HG02798 (cell line): ENCODE measurements around the gene ACOXL.

ENCODE experiments used
- ATAC-seq: cut with Tn5 transposase; IDR thresholded peaks from one replicate; pipeline ENCODE4 v1.9.1; 2021; ENCODE audit warnings: mild to moderate bottlenecking; ENCODE audit not compliant: unreplicated experiment, poor library complexity

ACOXL gene

GRCh38 chr2:111116843-111117597 lies 384.6 kb downstream of the ACOXL start:
- ATAC-seq, result peak; percentile 16

- ATAC-seq, result no peak
Measured at GRCh38 chr2:111117598-111118480, 385.5 kb downstream of the ACOXL start.

- ATAC-seq, result no peak
Measured at GRCh38 chr2:111118481-111118980, 386.2 kb downstream of the ACOXL start.

- ATAC-seq, result no peak
Measured at GRCh38 chr2:111118981-111119821, 386.8 kb downstream of the ACOXL start.

- peak; percentile 3 for ATAC-seq
Measured at GRCh38 chr2:111119822-111120252, 387.5 kb downstream of the ACOXL start.

- ATAC-seq, result peak; percentile 63
Measured at GRCh38 chr2:111120253-111121027, 388.1 kb downstream of the ACOXL start, which contains the start of gene BCL2L11. Gene BCL2L11 (plus strand): TSS chr2:111120914. CDS start chr2:111123746, 2,832 bp downstream.

GRCh38 chr2:111121028-111121827 lies 388.9 kb downstream of the ACOXL start:
- ATAC-seq, result no peak

GRCh38 chr2:111121828-111122630 lies 389.7 kb downstream of the ACOXL start:
- ATAC-seq, result peak; percentile 63

- ATAC-seq, result no peak
Measured at GRCh38 chr2:111122631-111123421, 390.5 kb downstream of the ACOXL start.

- ATAC-seq, result no peak
Measured at GRCh38 chr2:111123751-111124150, 391.4 kb downstream of the ACOXL start.

GRCh38 chr2:111126581-111126980 lies 394.2 kb downstream of the ACOXL start:
- ATAC-seq, result no peak

- no peak for ATAC-seq
Measured at GRCh38 chr2:111127351-111127750, 395.0 kb downstream of the ACOXL start.

GRCh38 chr2:111128096-111128495 lies 395.7 kb downstream of the ACOXL start:
- no peak for ATAC-seq

GRCh38 chr2:111133603-111134002 lies 401.2 kb downstream of the ACOXL start:
- no peak for ATAC-seq

- no peak for ATAC-seq
Measured at GRCh38 chr2:111134055-111134454, 401.7 kb downstream of the ACOXL start.

GRCh38 chr2:111135237-111135909 lies 403.0 kb downstream of the ACOXL start:
- ATAC-seq, result no peak
